Retinal pigment epithelial cell (primary cell): ENCODE measurements around the gene SMG5.

ENCODE experiments used
- DNase-seq: peaks from one replicate; pipeline ENCODE4 v3.0.0-alpha.2; 2010; ENCODE audit warnings: low read depth
- H3K4me3 ChIP-seq: 2 replicates; pipeline ENCODE4 v1.5.1; 2011; ENCODE audit warnings: mild to moderate bottlenecking, low read length, control low read depth, moderate library complexity
- TF ChIP-seq, protein P1 (sequence below): conservative IDR thresholded peaks from 2 replicates; pipeline ENCODE4 v1.5.1; 2011; ENCODE audit warnings: low read depth, low read length, control low read depth, inconsistent platforms

Gene SMG5

DNA sequence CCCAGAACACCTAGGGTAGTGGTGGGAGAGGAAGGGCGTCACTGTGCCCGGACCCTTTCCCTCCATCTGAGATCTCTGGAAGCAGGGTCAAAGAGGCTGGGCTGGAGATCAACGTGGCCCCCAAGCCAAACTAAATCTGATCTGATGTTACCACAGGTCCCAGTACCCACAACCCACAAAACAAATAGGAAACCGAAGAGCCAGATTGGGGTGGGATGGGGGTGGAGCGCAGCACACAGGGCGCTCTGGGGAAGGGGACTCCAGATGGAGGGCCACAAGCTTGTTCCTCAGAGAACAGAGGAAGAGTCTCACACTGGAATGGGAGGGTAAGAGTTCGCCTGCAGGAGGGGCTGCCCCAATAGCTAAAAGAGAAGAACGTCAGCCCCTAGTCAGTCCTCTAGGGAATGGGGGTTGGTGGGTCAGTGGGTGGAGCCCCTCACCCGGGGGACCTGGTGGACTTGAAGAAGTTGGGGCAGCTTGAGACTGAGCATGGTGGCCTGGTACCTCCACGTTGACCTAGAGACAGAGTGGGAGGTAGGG lies 36.3 kb downstream of the SMG5 start:
- H3K4me3 ChIP-seq, result no peak overlapping the region
- DNase-seq, result no peak
- TF ChIP-seq, protein P1, sequence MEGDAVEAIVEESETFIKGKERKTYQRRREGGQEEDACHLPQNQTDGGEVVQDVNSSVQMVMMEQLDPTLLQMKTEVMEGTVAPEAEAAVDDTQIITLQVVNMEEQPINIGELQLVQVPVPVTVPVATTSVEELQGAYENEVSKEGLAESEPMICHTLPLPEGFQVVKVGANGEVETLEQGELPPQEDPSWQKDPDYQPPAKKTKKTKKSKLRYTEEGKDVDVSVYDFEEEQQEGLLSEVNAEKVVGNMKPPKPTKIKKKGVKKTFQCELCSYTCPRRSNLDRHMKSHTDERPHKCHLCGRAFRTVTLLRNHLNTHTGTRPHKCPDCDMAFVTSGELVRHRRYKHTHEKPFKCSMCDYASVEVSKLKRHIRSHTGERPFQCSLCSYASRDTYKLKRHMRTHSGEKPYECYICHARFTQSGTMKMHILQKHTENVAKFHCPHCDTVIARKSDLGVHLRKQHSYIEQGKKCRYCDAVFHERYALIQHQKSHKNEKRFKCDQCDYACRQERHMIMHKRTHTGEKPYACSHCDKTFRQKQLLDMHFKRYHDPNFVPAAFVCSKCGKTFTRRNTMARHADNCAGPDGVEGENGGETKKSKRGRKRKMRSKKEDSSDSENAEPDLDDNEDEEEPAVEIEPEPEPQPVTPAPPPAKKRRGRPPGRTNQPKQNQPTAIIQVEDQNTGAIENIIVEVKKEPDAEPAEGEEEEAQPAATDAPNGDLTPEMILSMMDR, result no peak

DNA sequence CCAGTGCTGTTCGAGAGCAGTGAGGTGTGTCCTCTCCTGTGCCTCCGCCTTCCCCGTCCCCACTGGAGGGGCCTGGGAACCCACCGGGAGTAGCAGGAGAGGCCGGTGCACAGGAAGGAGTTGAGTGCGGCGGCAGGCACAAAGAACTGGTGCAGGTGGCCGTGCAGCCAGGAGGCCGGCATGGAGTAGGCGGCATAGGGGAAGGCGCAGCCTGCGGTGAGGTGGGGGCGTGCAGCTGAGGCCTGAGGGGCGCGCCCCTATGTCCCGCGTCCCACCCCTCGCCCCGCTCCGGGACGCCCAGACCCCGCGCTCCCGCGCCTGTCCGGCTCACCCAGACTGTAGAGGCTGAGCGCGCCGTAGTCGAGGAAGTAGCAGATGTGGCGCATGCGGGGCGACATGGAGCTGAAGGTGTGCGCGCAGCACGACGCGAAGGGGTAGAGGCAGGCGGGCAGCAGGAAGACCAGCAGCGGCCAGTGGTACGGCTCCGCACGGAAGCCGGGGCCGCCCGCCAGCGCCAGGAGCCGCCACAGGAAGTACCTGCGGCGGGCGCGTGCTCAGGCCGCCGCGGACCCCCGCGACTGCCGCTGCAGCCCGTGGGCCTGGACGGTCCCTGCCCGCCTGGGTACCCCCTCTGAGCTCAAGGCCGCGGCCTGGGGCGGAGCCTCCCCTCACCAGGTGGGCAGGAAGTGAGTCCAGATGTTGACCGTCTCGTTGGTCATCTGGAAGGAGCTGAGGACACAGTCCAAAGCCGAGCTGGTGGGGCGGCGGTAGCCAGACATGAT lies 37.0 kb downstream of the SMG5 start:
- TF ChIP-seq, protein P1, result no peak
- no peak for DNase-seq
- peak overlapping the region; percentile 30 for H3K4me3 ChIP-seq

DNA sequence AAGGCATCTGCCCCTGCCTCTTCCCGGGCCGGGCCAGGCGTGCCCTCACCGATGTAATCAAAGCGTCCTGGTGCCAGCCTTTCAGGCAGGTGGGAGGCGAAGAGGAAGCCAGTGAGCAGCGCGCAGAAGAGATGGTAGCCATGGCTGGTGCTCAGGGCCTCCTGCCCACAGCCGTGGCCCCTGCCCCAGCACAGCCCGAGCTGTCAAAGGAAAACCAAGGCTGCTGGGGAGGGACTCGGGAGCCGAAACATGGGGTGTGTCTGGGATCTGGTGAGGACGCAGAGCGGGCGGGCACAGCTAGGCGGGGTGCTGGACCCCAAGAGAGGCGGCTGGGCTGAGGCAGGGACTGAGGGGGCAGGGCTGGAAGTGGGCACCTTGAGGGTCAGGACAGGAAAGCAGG lies 37.9 kb downstream of the SMG5 start:
- TF ChIP-seq, protein P1, result no peak
- H3K4me3 ChIP-seq, result no peak overlapping the region
- no peak for DNase-seq

DNA sequence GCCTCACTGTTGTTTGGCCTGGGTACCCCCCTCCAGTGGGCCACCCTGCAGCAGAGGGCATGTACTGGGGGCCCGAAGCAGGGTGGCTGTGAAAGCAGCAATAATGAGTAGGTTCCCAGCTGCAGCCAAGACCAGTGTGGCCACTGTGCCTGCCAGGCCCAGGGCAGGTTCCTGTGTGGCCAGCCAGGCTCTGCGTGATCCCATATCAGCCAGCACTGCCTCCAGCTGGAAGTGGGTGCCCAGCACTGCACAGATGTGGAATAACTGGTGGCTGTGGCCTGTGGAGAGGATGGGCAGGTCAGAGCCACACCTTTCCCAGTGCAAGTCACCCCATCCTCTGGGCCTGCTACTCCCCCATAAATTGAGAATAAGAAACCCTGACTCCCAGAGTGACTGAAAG lies 38.5 kb downstream of the SMG5 start:
- no peak overlapping the region for H3K4me3 ChIP-seq
- TF ChIP-seq, protein P1, result no peak
- no peak for DNase-seq

DNA sequence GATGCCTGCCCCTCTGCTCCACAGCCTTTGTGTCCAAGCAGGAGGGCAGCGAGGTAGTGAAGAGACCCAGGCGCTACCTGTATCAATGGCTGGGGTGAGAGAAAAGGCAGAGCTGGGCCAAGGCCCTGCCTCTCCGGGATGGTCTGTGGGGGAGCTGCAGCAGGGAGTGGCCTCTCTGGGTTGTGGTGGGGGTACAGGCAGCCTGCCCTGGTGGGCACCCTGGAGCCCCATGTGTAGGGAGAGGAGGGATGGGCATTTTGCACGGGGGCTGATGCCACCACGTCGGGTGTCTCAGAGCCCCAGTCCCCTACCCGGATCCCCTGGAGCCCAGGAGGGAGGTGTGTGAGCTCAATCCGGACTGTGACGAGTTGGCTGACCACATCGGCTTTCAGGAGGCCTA lies 39.9 kb downstream of the SMG5 start:
- TF ChIP-seq, protein P1, result no peak
- no peak for DNase-seq

DNA sequence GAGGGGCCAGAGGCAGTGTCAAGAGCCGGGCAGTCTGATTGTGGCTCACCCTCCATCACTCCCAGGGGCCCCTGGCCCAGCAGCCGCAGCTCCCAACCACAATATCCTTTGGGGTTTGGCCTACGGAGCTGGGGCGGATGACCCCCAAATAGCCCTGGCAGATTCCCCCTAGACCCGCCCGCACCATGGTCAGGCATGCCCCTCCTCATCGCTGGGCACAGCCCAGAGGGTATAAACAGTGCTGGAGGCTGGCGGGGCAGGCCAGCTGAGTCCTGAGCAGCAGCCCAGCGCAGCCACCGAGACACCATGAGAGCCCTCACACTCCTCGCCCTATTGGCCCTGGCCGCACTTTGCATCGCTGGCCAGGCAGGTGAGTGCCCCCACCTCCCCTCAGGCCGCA lies 40.7 kb downstream of the SMG5 start, which contains the start of gene BGLAP:
Gene BGLAP (plus strand): TSS at position 259 of the 400 bp plus-strand sequence. CDS start 48 bp downstream, at position 307.
- DNase-seq, result no peak
- H3K4me3 ChIP-seq, result no peak within 1 kb of the TSS
- TF ChIP-seq, protein P1, result no peak

More for the DNA sequence above, 39.9 kb downstream of the SMG5 start:
- no peak overlapping the region for H3K4me3 ChIP-seq

DNA sequence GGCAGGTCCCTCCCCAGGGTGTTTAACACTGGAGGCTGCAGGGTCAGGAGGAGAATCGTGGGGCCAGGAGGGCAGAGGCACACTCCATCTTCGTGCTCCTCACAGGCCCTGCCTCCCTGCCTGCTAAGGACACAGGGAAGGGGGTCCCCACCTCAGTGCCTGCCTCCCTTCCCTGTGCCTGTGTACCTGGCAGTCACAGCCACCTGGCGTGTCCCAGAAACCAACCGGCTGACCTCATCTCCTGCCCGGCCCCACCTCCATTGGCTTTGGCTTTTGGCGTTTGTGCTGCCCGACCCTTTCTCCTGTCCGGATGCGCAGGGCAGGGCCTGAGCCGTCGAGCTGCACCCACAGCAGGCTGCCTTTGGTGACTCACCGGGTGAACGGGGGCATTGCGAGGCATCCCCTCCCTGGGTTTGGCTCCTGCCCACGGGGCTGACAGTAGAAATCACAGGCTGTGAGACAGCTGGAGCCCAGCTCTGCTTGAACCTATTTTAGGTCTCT lies 41.3 kb downstream of the SMG5 start:
- TF ChIP-seq, protein P1, result no peak
- H3K4me3 ChIP-seq, result no peak overlapping the region
- DNase-seq, result no peak
